Liver (tissue), 3 donors: ENCODE data around the gene POMT1.

Source experiments
- FOXA2 ChIP-seq: IDR thresholded peaks from 2 replicates; pipeline ENCODE4 v1.6.1; 2016; ENCODE audit warnings: antibody characterized with exemption
- GABPA ChIP-seq, 2 donors: IDR thresholded peaks in 1 of 2; conservative IDR thresholded peaks in 1 of 2; 2 replicates each; pipeline ENCODE4 v1.6.1; 2016; ENCODE audit warnings: antibody characterized with exemption in 2 of 2, mild to moderate bottlenecking in 1 of 2, moderate library complexity in 1 of 2
- JUND ChIP-seq, 2 donors: IDR thresholded peaks; 2 replicates each; pipeline ENCODE4 v1.6.1; 2016; ENCODE audit warnings: antibody characterized with exemption in 2 of 2
- RXRA ChIP-seq, 2 donors: IDR thresholded peaks; 2 replicates each; pipeline ENCODE4 v1.6.1; 2017 to 2018; ENCODE audit warnings: antibody characterized with exemption in 2 of 2, mild to moderate bottlenecking in 1 of 2
- SP1 ChIP-seq: IDR thresholded peaks from 2 replicates; pipeline ENCODE4 v1.6.1; 2018; ENCODE audit warnings: antibody characterized with exemption, mild to moderate bottlenecking
- YY1 ChIP-seq: IDR thresholded peaks from 2 replicates; pipeline ENCODE4 v1.6.1; 2016; ENCODE audit warnings: antibody characterized with exemption, mild to moderate bottlenecking
- TF ChIP-seq, protein P1 (sequence below): fragments of 150-350 bp; IDR thresholded peaks from 2 replicates; pipeline ENCODE4 v1.5.1; 2017; ENCODE audit warnings: improper control_type of control experiment, low read depth, low read length; ENCODE audit not compliant: missing input control
- TF ChIP-seq, protein P2 (sequence below): IDR thresholded peaks from 2 replicates; pipeline ENCODE4 v1.6.1; 2016; ENCODE audit warnings: antibody characterized with exemption, mild to moderate bottlenecking
- TF ChIP-seq, protein P3 (sequence below): IDR thresholded peaks from 2 replicates; pipeline ENCODE4 v1.6.1; 2016; ENCODE audit warnings: antibody characterized with exemption
- donor health status: healthy.
- donor health status: healthy.

DNA sequence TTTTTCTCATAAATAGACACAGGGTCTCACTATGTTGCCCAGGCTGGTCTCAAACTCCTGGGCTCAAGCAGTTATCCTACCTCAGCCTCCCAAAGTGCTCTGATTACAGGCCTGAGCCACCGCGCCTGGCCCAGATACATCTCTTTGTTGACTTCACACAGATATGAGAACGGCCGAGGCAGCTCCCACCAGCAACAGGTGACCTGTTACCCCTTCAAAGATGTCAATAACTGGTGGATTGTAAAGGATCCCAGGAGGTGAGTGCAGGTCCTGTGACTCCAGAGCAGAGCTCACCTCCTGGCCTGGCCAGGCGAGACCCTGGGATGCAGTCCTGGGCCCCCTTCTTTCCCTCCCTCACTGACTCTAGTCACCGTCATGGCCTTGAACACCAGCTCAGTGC is 9.2 kb downstream of the POMT1 start:
- TF ChIP-seq, protein P1, sequence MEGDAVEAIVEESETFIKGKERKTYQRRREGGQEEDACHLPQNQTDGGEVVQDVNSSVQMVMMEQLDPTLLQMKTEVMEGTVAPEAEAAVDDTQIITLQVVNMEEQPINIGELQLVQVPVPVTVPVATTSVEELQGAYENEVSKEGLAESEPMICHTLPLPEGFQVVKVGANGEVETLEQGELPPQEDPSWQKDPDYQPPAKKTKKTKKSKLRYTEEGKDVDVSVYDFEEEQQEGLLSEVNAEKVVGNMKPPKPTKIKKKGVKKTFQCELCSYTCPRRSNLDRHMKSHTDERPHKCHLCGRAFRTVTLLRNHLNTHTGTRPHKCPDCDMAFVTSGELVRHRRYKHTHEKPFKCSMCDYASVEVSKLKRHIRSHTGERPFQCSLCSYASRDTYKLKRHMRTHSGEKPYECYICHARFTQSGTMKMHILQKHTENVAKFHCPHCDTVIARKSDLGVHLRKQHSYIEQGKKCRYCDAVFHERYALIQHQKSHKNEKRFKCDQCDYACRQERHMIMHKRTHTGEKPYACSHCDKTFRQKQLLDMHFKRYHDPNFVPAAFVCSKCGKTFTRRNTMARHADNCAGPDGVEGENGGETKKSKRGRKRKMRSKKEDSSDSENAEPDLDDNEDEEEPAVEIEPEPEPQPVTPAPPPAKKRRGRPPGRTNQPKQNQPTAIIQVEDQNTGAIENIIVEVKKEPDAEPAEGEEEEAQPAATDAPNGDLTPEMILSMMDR, result no peak
- TF ChIP-seq SP1 (no peak), YY1 (no peak), RXRA (IDR thresholded peaks at IDR 0.05) (no peak), FOXA2 (no peak), GABPA (IDR thresholded peaks at IDR 0.05 in 1 of 2, conservative IDR thresholded peaks at IDR 0.05 in 1 of 2) (no peak), JUND (IDR thresholded peaks at IDR 0.05) (no peak)
- TF ChIP-seq, protein P2, sequence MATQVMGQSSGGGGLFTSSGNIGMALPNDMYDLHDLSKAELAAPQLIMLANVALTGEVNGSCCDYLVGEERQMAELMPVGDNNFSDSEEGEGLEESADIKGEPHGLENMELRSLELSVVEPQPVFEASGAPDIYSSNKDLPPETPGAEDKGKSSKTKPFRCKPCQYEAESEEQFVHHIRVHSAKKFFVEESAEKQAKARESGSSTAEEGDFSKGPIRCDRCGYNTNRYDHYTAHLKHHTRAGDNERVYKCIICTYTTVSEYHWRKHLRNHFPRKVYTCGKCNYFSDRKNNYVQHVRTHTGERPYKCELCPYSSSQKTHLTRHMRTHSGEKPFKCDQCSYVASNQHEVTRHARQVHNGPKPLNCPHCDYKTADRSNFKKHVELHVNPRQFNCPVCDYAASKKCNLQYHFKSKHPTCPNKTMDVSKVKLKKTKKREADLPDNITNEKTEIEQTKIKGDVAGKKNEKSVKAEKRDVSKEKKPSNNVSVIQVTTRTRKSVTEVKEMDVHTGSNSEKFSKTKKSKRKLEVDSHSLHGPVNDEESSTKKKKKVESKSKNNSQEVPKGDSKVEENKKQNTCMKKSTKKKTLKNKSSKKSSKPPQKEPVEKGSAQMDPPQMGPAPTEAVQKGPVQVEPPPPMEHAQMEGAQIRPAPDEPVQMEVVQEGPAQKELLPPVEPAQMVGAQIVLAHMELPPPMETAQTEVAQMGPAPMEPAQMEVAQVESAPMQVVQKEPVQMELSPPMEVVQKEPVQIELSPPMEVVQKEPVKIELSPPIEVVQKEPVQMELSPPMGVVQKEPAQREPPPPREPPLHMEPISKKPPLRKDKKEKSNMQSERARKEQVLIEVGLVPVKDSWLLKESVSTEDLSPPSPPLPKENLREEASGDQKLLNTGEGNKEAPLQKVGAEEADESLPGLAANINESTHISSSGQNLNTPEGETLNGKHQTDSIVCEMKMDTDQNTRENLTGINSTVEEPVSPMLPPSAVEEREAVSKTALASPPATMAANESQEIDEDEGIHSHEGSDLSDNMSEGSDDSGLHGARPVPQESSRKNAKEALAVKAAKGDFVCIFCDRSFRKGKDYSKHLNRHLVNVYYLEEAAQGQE, result no peak
- TF ChIP-seq, protein P3, sequence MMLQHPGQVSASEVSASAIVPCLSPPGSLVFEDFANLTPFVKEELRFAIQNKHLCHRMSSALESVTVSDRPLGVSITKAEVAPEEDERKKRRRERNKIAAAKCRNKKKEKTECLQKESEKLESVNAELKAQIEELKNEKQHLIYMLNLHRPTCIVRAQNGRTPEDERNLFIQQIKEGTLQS, result no peak
